K562 treated with DMSO at 1 percent for 12 hours (cell line): Measurements from ENCODE around the gene ZDHHC3. TPM values are rescaled to one million over a fixed set of nuclear protein-coding genes. Genes with fewer than 3 reads are reported as not detected.

Source experiments
- total RNA-seq: library from RNA; unstranded; fragments of 300-600 nt; gene quantifications from 2 replicates; pipeline ENCODE4 v1.2.3, GENCODE V29; 2022; ENCODE audit not compliant: insufficient read depth

The ZDHHC3 gene
- total RNA-seq = 32.1 and 78.5 TPM in 2 replicates

GRCh38 chr3:44976002-44976815, at the start of gene ZDHHC3, which contains the start of gene EXOSC7:
ZDHHC3 (minus strand) TSS chr3:44976174; CDS start chr3:44959436, 16,738 bp downstream.
EXOSC7 (plus strand) TSS chr3:44976244; CDS start chr3:44976278, 34 bp downstream.

Other genes with a start within 250 kb of the ZDHHC3 start
- gene ZNF501, start 246.5 kb downstream of the ZDHHC3 start, total RNA-seq = 1.9 TPM in 2 replicates
- 7.7 and 19.7 TPM in 2 replicates for gene KIAA1143, start 214.6 kb downstream of the ZDHHC3 start, total RNA-seq
- 8.4 and 30.0 TPM in 2 replicates for gene KIF15, start 214.4 kb downstream of the ZDHHC3 start, total RNA-seq
- 0.85 and 1.4 TPM in 2 replicates for gene TMEM42, start 114.3 kb downstream of the ZDHHC3 start, total RNA-seq
- gene TGM4, start 101.6 kb downstream of the ZDHHC3 start, total RNA-seq = not detected in 2 replicates
- 44.7 and 47.0 TPM in 2 replicates for gene EXOSC7, start 70 bp upstream of the ZDHHC3 start, total RNA-seq
- not detected in 2 replicates for gene CLEC3B, start 50.1 kb upstream of the ZDHHC3 start, total RNA-seq
- gene CDCP1, start 170.2 kb upstream of the ZDHHC3 start, total RNA-seq = 3.5 and 15.6 TPM in 2 replicates